ENCODE data around the gene CBX2.

CBX2 gene

DNA sequence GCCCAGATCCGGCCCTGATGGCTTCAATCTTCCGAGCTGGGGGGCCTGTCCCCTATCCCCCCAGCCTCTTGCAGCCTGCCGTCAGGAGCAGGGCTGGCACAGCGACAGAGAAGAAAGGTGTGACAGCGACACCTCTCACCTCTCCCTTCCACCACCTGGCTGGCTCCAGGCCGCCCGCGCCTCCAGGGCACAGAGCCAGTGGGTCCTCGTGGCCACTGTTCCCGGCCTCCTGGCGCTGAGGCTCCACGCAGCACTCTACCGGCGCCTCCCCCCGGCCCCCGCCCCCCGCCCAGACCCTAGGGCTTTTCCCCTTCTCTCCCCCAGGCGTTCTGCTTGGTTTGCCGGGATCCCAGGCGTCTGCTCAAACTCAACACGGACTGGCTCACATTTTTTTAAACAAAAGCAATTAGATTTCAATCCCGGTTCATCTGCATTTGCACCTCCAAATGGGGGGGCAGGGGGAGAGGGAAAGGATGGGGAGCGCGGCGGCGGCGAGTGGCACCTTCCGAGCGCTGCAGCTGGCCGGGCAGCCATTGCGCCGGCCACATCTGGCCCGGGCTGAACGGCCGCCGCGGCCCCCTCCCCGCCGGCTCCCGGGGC, 31.7 kb downstream of the CBX2 start:
- DNase-seq = no peak
- peaks cover 74 to 84% of the 10 kb centered on the region in 2 donors for H3K27me3 Mint-ChIP-seq
- peaks cover 0 to 7% of the 10 kb centered on the region in 2 donors for H3K9me3 Mint-ChIP-seq
- H3K4me3 Mint-ChIP-seq = peak overlapping the region; percentile 25 to 45
- ATAC-seq (replicated peaks) = no peak
- peaks cover 42 to 61% of the 10 kb centered on the region in 2 donors for H3K4me1 Mint-ChIP-seq
- peak overlapping the region; percentile 32 for H3K27ac Mint-ChIP-seq
- H3K36me3 Mint-ChIP-seq = peaks cover 0 to 6% of the 10 kb centered on the region in 2 donors

DNA sequence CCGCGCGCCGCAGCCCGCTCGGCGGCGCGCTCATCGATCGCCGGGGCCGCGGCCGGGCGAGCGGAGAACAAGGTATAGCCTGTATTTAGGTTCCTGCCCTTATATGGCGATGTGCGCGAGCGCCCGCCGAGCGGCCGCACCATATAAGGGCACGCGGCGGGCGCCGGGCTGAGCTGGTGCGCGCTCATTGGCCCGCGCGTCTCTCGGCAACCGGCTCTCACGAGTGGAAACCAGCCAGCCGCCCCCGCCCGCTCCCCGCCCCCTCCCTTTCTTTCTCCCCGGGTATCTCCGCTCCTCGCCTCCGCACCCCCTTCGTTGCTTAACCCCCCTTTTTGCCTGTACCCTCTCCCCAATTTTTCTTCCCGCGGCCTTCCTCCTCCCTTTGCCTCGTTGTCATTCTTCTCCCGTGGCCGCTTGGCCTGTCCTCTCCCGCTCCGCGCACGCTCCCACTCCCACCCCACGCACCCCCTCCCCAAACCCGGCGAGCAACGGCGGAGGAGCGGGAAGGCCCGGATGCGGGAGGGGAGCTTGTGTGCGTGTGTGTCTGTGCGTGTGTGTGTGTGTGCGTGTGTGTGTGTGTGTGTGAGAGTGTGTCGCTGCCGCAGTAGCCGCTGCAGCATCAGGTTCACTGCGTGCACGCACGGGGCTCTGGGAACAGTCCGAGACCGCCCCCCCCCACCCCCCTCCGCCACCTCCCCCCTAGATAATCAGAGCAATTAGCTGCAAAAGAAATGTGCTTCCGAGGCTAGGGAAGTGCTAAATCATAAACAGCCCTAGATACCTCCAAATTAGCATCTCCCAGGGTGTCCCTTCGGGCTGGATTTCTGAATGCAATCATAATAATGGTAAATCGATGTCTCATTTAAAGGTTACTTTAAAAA, 32.4 kb downstream of the CBX2 start:
- Mint-ChIP-seq H3K9me3 (peaks cover 0 to 3% of the 10 kb centered on the region in 2 donors), H3K27me3 (peaks cover 68 to 78% of the 10 kb centered on the region in 2 donors), H3K27ac (peak overlapping the region; percentile 75), H3K4me3 (peak overlapping the region; percentile 41 to 62), H3K36me3 (peaks cover 0 to 6% of the 10 kb centered on the region in 2 donors), H3K4me1 (peaks cover 35 to 55% of the 10 kb centered on the region in 2 donors)
- peak; percentile 82 to 83 for ATAC-seq (replicated peaks)
- no peak for DNase-seq

DNA sequence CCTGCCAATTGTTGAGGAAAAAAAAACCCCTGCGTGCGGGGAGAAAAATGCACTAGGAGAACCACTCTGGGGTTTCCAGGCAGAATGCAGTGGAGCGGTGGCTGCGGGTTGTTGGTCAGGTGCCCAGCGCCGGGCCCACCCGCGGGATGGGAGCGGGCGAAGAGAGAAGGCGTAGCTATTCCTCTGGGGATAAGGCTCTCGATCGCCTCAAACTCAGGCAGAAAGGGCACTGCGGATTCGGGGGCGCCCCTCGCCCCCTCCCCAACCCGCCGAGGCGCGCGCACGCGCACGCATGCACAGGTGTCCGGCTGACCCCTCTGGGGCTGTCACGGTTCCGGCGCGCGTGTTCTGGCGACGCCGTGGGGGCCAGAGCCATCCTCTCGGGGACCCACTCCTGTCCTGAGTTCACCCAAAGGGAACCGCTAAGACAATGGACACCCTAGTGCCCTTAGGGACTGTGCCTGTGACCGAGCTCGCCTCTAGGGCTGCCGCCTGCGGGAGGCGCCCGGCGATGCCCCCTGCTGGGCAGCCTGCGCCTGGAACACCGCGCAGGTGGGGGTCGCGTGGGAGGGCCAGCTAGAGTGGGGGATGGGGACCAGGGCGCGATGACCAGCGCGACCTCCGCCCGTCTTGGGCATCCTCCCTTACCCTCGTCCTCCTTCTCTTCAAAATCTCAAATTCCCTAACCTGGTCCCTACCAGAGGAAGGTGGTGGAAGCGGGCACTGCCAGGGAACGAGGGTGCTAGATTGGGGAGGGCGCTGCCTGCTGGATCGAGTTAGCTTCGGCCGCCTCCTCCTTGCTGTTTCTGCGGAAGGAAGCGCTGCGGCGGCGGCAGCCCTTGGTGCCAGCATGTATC, 33.3 kb downstream of the CBX2 start:
- peaks cover 65 to 74% of the 10 kb centered on the region in 2 donors for H3K27me3 Mint-ChIP-seq
- no peak for DNase-seq
- H3K4me1 Mint-ChIP-seq = peaks cover 29 to 50% of the 10 kb centered on the region in 2 donors
- H3K4me3 Mint-ChIP-seq = peak overlapping the region; percentile 32 to 62
- peak; percentile 44 to 45 for ATAC-seq (replicated peaks)
- H3K9me3 Mint-ChIP-seq = no peaks in the 10 kb centered on the region
- H3K27ac Mint-ChIP-seq = peak overlapping the region; percentile 70
- H3K36me3 Mint-ChIP-seq = peaks cover 0 to 6% of the 10 kb centered on the region in 2 donors

DNA sequence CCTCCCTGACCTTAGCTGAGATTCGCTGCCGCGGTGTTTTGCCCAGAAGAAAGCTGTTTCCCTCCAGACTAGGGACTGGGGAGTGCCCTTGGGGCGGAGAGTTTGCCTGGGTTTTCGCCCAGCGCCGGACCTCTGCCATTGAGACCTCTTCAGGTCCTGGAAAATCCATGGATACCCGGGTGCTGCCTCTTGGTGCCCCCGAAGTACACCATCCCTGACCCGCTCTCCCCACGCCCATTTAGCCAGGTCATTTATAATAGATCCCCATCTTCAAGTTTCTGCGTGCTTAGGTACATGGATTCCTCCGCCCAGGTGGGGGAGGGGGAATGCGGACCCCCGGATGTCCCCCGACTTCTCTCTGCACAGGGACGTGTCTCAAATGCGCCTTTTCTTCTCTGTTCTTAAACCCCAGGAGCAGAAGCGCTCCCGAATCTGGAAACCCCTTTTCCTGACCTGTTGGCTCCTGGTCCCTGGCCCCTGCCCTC, 34.0 kb downstream of the CBX2 start:
- Mint-ChIP-seq H3K4me1 (peaks cover 25 to 43% of the 10 kb centered on the region in 2 donors), H3K9me3 (no peaks in the 10 kb centered on the region), H3K27me3 (peaks cover 64 to 74% of the 10 kb centered on the region in 2 donors), H3K27ac (peak overlapping the region; percentile 70), H3K4me3 (peak overlapping the region; percentile 5 to 30), H3K36me3 (peaks cover 0 to 6% of the 10 kb centered on the region in 2 donors)
- ATAC-seq (replicated peaks) = no peak
- DNase-seq = no peak

DNA sequence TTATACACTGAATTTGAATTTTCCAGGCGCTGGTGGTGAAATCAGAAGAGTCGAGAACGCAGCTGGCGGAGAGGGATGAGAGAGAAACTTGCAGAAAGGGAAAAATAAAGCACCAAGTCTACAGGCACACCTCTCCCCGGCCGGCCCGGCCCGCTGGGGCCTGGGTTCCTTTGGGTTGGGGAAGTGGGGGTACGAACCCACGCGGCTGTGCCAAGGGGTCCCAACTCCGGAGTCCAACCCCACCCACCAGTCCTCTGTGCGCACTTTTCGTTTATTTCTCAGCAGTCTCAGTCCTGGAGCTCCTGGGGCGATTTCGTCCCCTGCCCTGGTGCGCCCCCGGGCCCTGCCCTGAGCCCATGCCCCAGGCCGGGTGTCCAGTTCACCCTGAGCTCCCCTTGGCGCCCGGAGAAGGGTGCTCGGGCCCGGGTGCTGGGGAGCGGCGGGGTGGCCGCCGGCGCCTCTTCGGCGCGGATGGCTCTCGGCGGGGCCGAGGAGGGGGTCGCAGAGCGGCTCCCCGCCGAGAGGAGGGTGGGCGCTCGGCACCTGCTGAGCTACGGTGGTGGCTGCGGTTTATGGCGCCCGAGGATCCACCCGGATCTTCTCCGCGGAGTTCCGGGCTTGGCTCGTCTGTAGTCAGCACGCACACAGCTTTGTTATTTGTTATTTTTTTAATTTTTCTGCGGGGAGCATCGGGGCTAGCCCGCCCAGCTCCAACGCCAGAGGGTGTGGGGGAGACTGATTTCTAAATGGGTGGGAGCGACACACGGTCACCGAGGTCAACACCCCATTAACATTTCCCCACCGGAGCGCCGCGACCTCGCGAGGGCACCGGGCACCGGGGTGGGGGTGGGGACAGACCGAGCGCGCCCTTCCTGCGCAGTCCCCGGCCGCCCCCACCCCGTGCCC, 34.7 kb downstream of the CBX2 start:
- Mint-ChIP-seq H3K36me3 (peaks cover 0 to 6% of the 10 kb centered on the region in 2 donors), H3K9me3 (no peaks in the 10 kb centered on the region), H3K4me3 (peak overlapping the region; percentile 46 to 57), H3K27ac (peak overlapping the region; percentile 70), H3K4me1 (peaks cover 23 to 43% of the 10 kb centered on the region in 2 donors), H3K27me3 (peaks cover 63 to 74% of the 10 kb centered on the region in 2 donors)
- ATAC-seq (replicated peaks) (no peak), DNase-seq (no peak)

DNA sequence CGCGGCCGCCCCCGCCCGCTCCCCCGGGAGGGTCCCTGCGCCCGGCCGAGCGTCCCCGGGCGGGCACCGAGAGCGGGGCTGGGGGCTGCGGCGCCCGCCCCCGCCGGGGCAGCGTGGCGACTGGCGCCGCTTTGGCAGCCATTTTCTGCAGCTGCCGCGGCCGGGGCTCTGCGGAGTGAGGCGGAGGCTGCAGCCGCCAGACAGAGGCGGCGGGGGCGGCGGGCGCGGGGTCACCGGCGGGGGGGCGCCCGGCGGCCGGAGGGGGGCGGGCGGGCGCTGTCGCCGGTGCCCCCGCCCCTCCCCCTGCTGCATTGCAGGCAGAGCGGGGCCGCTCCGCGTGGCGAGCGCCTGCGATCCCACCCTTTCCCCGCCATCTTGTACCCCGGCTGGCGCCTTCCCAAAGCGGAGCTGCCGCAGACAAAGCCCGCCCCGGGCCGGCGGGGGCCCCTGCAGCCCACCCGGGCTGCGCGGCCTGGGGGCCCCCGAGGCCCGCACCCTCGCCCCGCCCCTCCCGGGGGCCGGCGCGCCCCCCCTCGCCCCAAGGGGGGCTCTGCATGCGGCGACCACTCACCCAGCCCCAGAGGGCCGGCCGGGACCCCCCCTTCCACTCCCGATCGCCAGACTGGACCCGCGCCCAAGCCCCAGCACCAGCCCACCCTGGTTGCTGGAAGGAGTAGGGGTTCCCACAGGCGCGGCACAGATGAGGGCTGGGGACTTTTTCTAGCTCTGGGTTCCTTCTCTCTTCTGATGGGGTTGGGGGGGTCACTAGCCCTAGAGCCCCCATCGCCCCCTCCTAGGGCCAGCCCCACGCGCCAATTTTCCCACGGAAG, 35.6 kb downstream of the CBX2 start:
- H3K27me3 Mint-ChIP-seq = peaks cover 60 to 73% of the 10 kb centered on the region in 2 donors
- H3K9me3 Mint-ChIP-seq = no peaks in the 10 kb centered on the region
- H3K4me3 Mint-ChIP-seq = peak overlapping the region; percentile 63 to 70
- H3K36me3 Mint-ChIP-seq = peaks cover 0 to 6% of the 10 kb centered on the region in 2 donors
- no peak overlapping the region for H3K27ac Mint-ChIP-seq
- no peak for DNase-seq
- H3K4me1 Mint-ChIP-seq = peaks cover 23 to 40% of the 10 kb centered on the region in 2 donors
- ATAC-seq (replicated peaks) = no peak

DNA sequence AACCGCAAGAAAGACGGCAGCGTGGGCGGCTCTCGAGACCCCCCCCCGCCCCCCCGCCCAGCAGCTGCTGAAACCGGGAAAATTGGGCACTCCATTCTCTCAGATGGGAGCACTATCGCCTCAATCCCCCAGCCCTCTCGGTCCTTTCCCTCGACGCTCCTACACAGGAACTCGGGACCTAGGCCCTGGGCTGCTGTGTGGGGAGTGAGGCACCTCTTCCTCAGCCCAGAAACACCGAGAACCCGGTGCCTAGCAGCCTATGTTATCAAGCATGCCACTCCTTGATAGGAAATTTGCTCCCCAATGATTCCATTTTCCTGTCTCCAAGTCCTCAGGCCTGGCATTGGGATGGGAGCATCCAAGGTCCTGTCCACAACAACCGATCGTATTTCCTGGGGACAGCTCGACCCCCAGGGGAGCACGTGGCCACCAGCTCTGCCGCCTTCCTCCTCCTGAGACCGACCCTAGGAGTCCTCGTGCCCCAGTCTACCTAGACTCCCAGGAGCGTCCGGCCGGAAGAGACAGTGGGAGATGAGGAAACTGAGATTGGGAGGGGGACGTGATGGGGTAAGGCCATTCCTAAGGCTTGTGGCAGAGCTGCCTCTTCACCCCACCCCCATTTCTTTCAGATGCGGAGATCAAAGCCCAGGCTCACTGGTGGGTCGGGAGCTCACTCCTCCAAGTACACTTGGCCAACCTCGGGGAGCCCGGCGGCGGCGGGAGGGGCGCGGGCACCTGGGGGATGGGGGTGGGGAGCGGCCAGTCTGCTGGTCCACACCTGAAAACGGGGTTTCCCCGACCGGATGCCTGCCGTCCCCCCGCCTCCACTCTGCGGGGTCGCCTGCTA, 36.4 kb downstream of the CBX2 start:
- Mint-ChIP-seq H3K27ac (peak overlapping the region; percentile 83), H3K27me3 (peaks cover 54 to 73% of the 10 kb centered on the region in 2 donors), H3K4me1 (peaks cover 19 to 33% of the 10 kb centered on the region in 2 donors), H3K4me3 (peak overlapping the region; percentile 66 to 70), H3K36me3 (peaks cover 0 to 6% of the 10 kb centered on the region in 2 donors), H3K9me3 (no peaks in the 10 kb centered on the region)
- DNase-seq = no peak
- no peak for ATAC-seq (replicated peaks)

DNA sequence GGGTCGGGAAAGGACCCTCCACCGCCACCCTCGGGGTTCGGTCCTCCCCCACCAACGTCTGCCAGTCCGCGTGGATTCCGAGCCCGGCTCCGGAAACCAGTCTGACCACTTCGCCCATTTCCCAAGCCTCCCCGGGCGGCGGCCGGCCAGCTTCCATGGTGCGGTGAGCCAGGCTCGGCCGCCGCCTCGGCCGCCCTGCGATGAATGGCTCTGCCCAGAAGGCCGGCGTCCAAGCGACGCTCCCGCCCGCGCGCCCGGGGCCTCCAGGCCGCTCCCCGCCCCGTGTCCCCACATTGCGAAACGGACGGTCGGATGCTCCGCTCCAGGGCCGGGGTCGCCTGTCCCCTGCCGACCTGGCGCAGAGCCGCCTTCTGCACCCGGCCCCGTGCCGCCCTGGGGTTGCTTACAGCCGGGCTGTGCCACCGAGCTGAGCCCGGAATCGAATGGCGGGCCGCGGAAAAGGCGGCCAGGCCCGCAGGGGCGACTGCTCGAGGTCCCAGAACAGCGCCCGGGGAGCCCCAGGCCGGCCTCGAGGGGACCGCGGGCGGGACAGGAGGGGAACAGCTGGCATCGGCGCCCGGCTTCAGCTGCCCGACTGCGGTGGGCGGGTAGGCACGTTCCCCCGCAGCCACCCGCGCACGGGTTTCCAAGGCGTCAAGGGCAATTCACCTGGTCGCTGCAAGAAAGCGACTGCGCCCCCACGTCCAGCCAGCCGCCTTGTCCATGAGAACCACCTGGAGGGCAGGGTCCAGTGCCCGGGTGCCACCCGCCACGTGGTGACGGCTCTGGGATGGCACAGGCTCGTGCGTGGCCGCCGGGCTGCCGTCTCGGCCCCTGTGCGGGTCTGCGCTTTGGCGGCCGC, 37.3 kb downstream of the CBX2 start:
- Mint-ChIP-seq H3K27ac (no peak overlapping the region), H3K4me1 (peaks cover 19 to 33% of the 10 kb centered on the region in 2 donors), H3K4me3 (no peak overlapping the region), H3K27me3 (peaks cover 57 to 74% of the 10 kb centered on the region in 2 donors), H3K36me3 (peaks cover 0 to 6% of the 10 kb centered on the region in 2 donors), H3K9me3 (no peaks in the 10 kb centered on the region)
- DNase-seq = no peak
- no peak for ATAC-seq (replicated peaks)

DNA sequence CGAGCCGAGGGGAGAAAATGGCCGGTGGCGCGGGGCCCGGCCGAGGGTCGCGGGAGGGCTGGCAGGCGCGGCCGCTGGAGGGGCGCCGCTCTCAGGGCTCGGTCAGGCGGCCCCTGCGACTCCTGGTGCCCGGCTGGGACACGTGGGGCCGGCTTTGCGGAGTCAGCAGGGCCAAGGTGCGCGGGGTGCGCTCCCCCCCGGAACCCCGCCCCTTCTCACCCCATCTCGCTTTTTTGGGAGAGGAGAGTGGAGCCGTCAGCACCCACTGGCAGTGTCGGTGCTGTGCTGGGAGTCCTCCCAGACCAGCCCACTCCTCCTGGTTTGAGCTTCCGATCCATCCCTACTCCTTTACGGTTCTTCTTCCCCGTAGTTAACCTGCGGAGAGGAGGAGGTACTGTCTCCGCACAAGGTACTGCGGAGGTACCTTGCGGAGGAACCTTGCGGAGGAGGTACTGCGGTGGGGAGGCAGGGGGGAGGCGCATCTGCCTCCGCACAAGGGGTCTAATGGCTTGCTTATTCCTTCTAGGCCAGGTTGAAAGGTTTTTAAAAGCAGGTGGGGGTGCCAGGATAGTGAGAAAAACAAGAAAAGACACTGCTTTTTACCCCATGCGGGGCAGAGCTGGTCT, 38.0 kb downstream of the CBX2 start:
- H3K4me3 Mint-ChIP-seq = peak overlapping the region in 1 of 2 donors; percentile 21
- H3K4me1 Mint-ChIP-seq = peaks cover 14 to 26% of the 10 kb centered on the region in 2 donors
- peak overlapping the region; percentile 0 for H3K27ac Mint-ChIP-seq
- H3K9me3 Mint-ChIP-seq = no peaks in the 10 kb centered on the region
- no peak for DNase-seq
- ATAC-seq (replicated peaks) = no peak
- H3K27me3 Mint-ChIP-seq = peaks cover 57 to 71% of the 10 kb centered on the region in 2 donors
- H3K36me3 Mint-ChIP-seq = peaks cover 0 to 6% of the 10 kb centered on the region in 2 donors

DNA sequence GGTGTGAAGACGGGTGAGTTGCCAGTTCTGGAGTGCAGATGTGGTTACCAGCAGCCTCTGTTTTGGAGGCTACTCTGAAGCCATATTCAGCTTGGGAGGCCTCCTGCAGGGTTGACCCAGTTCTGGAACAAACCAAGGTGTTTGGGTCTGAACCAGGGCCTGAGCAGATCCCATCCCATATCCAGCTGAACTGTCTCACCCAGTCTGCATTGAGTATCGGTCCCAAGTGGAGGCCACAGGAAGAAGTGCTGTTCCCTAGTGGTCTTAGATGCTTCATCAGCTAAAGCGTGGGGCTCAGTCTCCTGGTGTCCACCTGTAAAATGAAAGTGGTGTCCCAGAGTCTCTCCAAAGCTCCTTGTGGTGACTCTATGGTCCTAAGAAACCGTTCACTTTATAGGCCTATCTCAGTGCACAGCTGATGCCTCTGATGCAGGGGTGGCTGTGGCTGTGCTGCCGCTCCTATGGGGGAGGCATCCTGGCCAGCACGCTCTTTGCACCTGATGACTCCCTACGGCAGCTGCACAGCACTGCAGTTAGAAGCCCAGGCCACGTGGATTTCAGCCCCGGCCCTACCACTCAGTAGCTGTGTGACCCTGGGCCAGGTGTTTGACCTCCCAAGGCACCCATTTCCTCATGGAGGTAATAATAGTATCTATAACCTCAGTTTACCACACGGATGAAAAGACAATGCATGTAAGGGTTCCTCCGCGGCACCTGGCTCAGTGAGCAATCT, 40.2 kb downstream of the CBX2 start:
- Mint-ChIP-seq H3K4me3 (no peak overlapping the region), H3K36me3 (peaks cover 0 to 8% of the 10 kb centered on the region in 2 donors), H3K9me3 (no peaks in the 10 kb centered on the region), H3K27me3 (peaks cover 59 to 68% of the 10 kb centered on the region in 2 donors), H3K4me1 (peaks cover 6 to 9% of the 10 kb centered on the region in 2 donors), H3K27ac (no peak overlapping the region)
- ATAC-seq (replicated peaks) (no peak), DNase-seq (no peak)
